Stimulated activated naive B cell treated with anti-CD40 and anti-IgM and Interleukin-4, amounts not matched to agents 10 μg/mL and 1 μg/mL and 100 μg/mL, for 72 hours (primary cell): Measurements from ENCODE around the gene GBP6.
"Not testable (repeated sequence)": the region's sequence is repeated elsewhere in the genome, so short reads cannot be mapped to it uniquely, and the experiment has no call there.

Experiments used
- ATAC-seq, 2 donors: fragments of 150-1000 bp; cut with Tn5 transposase; replicated peaks; 2 replicates each; pipeline ENCODE4 v1.10.0; 2021; ENCODE audit warnings: moderate library complexity in 1 of 2
- DNase-seq: peaks from one replicate; pipeline ENCODE4 v3.0.0; 2021
- H3K27ac Mint-ChIP-seq: one replicate; pipeline ENCODE4 v1.8.0; 2022; ENCODE audit warnings: mild to moderate bottlenecking, mixed read lengths
- H3K27me3 Mint-ChIP-seq, 2 donors: one replicate each; pipeline ENCODE4 v1.8.0; 2022; ENCODE audit warnings: mixed read lengths in 2 of 2
- H3K36me3 Mint-ChIP-seq, 2 donors: one replicate each; pipeline ENCODE4 v1.8.0; 2022; ENCODE audit warnings: mixed read lengths in 2 of 2, mild to moderate bottlenecking in 1 of 2
- H3K4me1 Mint-ChIP-seq, 2 donors: one replicate each; pipeline ENCODE4 v1.8.0; 2022; ENCODE audit warnings: mixed read lengths in 2 of 2, mild to moderate bottlenecking in 1 of 2
- H3K4me3 Mint-ChIP-seq, 2 donors: one replicate each; pipeline ENCODE4 v1.8.0; 2022; ENCODE audit warnings: mild to moderate bottlenecking in 2 of 2, mixed read lengths in 2 of 2, moderate library complexity in 1 of 2
- H3K9me3 Mint-ChIP-seq, 2 donors: one replicate each; pipeline ENCODE4 v1.8.0; 2022; ENCODE audit warnings: mixed read lengths in 2 of 2, mild to moderate bottlenecking in 1 of 2

GBP6 gene

DNA sequence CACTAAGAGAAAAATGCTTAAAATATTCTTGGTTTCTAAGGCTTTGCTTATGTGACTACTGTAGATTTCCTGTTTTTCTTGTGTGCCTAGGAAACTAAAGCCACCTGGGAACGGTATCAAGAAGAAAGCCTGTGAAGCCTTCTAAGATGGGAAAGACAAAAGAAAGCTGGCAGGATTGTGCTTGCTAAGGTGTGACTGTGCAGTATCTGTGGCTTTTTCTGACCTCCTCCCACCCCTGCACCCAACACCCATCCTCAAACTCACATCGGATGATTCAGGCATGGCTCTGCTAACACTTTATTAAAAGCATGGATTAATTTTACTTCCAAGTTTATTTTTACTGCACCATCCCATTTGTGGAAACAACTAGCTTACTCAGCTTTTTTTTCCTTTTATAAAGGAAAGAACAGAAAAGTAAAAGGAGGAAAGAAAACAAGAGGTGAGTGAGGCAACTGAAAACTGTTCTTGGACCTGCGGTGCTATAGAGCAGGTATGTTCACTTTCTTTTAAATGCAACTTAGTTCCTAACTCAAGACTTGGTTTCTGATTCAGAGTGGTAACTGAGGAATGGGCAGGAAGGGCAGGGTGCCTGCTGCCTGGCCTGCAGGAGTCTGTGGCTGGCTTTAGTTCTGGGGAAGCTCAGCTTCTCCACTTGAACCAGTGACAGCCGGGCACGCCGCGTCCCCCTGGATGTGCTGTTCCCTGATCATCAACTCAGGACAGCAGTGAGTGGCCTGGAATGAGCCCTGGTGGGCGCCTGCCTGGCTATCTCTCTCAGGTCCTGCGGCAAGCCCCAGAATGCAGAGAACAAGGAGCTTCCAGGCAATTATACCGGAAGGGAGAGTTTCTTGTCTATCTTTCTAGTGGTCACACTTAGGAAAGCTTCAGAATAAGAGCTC lies at the start of gene GBP6:
Gene GBP6 (plus strand): TSS at position 422 of the 899 bp plus-strand sequence. CDS start 4,493 bp downstream, outside the sequence.
- ATAC-seq (peak; percentile 27 to 34), DNase-seq (no peak)
- H3K27me3 Mint-ChIP-seq: no peaks in the 10 kb centered on the region
- no peak within 1 kb of the TSS for H3K4me3 Mint-ChIP-seq
- H3K4me1 Mint-ChIP-seq: peaks cover 4 to 13% of the 10 kb centered on the region in 2 donors
- H3K9me3 Mint-ChIP-seq: no peaks in the 10 kb centered on the region
- no peak within 1 kb of the TSS for H3K27ac Mint-ChIP-seq
- H3K36me3 Mint-ChIP-seq: no peaks in the 10 kb centered on the region

DNA sequence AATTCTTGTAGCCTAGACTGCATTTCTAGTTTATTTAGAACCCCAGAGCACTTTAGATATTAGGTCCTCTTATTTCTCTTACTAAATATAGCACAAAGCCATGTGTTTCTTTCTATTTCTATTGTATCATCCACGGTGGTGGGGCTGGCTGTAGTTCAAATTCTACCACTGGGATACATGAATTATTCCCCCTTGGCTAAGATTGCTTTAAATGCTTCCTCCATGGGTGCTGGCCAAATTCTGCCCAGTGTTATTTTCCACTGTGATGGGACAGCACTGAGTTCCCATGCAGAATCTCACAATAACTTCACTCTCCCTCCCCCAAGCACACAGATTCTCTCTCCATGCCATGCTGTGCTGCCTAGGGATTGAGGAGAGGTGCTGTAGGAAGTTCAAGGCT lies 41.5 kb upstream of the GBP6 start:
- Mint-ChIP-seq H3K36me3 (peaks cover 0 to 4% of the 10 kb centered on the region in 2 donors), H3K9me3 (peaks cover 16 to 19% of the 10 kb centered on the region in 2 donors), H3K4me3 (no peak overlapping the region), H3K27me3 (peaks cover 7 to 16% of the 10 kb centered on the region in 2 donors), H3K27ac (no peak overlapping the region), H3K4me1 (no peaks in the 10 kb centered on the region)
- ATAC-seq (no peak), DNase-seq (no peak)

DNA sequence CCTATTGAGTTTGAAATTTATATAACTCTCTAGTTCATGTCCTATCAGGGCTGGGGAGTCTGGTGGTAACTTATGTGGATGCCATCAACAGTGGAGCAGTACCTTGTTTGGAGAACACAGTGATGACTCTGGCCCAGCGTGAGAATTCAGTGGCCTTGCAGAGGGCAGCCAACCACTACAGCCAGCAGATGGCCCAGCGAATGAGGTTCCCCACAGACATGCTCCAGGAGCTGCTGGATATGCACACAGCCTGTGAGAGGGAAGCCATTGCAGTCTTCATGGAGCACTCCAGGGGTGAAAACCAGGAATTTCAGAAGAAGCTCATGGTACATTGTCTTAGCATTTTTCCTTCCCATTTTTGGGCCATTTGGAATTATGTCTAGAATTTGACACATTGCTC lies 32.0 kb upstream of the GBP6 start:
- ATAC-seq: no peak
- H3K27me3 Mint-ChIP-seq: no peaks in the 10 kb centered on the region
- no peak for DNase-seq
- H3K4me3 Mint-ChIP-seq: no peak overlapping the region
- peaks cover 0 to 4% of the 10 kb centered on the region in 2 donors for H3K36me3 Mint-ChIP-seq
- H3K4me1 Mint-ChIP-seq: no peaks in the 10 kb centered on the region
- H3K27ac Mint-ChIP-seq: no peak overlapping the region
- H3K9me3 Mint-ChIP-seq: peaks cover 4 to 9% of the 10 kb centered on the region in 2 donors

- H3K27ac Mint-ChIP-seq: no peak overlapping the region
- peaks cover 4 to 8% of the 10 kb centered on the region in 2 donors for H3K9me3 Mint-ChIP-seq
- no peak overlapping the region for H3K4me3 Mint-ChIP-seq
- DNase-seq: no peak
- no peaks in the 10 kb centered on the region for H3K4me1 Mint-ChIP-seq
- H3K27me3 Mint-ChIP-seq: no peaks in the 10 kb centered on the region
- no peak for ATAC-seq
- peaks cover 0 to 4% of the 10 kb centered on the region in 2 donors for H3K36me3 Mint-ChIP-seq
Measured at GRCh38 chr1:89332461-89332860, 31.4 kb upstream of the GBP6 start.

DNA sequence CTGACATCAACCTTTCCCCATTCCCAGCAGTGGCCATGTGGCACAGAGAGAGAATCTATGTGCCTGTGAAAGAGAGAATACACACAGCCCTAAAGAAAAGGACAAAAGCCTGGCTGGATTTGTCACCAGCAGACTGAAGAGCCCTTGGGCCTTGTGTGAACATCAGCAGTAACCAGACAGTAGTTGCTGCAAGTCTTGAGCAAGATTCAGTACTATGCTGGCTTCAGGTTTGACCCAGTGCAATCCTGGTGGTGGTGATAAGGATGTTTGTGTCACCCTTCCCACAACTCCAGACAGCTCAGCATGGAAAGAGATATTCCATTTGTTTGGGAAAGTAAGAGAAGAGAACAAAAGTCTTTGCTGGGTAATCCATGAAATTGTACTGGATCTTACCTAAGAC lies 28.4 kb upstream of the GBP6 start:
- no peak overlapping the region for H3K4me3 Mint-ChIP-seq
- H3K27me3 Mint-ChIP-seq: no peaks in the 10 kb centered on the region
- no peaks in the 10 kb centered on the region for H3K36me3 Mint-ChIP-seq
- ATAC-seq: no peak
- H3K4me1 Mint-ChIP-seq: no peaks in the 10 kb centered on the region
- H3K9me3 Mint-ChIP-seq: peaks cover 4 to 6% of the 10 kb centered on the region in 2 donors
- no peak overlapping the region for H3K27ac Mint-ChIP-seq
- DNase-seq: no peak

GRCh38 chr1:89337903-89338302 lies 26.0 kb upstream of the GBP6 start:
- Mint-ChIP-seq H3K9me3 (peaks cover 4 to 5% of the 10 kb centered on the region in 2 donors), H3K4me1 (no peaks in the 10 kb centered on the region), H3K4me3 (no peak overlapping the region), H3K36me3 (no peaks in the 10 kb centered on the region), H3K27me3 (no peaks in the 10 kb centered on the region), H3K27ac (no peak overlapping the region)
- no peak for DNase-seq
- no peak for ATAC-seq

DNA sequence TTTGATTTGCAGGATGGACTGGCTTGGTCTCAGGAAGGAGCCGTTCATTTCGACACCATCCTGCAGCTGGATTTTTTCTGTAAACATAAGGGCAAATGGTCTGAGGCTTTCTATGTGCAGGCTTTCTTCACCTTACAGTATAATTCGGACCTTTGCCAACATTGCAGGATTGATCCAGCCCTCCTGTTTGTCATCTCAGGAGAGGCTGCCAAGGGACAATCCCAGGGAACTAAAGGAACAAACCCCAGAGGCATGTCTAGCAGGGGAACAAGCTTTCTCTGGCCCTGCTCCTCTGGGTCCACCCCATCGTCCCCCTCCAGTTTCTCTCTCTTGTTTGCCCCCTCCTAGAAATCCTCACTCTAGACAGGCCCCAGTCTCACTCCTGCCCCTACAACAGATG lies 24.8 kb upstream of the GBP6 start:
- ATAC-seq (no peak), DNase-seq (no peak)
- Mint-ChIP-seq H3K4me3 (no peak overlapping the region), H3K36me3 (no peaks in the 10 kb centered on the region), H3K4me1 (no peaks in the 10 kb centered on the region), H3K27ac (no peak overlapping the region), H3K9me3 (peaks cover 4 to 5% of the 10 kb centered on the region in 2 donors), H3K27me3 (no peaks in the 10 kb centered on the region)

DNA sequence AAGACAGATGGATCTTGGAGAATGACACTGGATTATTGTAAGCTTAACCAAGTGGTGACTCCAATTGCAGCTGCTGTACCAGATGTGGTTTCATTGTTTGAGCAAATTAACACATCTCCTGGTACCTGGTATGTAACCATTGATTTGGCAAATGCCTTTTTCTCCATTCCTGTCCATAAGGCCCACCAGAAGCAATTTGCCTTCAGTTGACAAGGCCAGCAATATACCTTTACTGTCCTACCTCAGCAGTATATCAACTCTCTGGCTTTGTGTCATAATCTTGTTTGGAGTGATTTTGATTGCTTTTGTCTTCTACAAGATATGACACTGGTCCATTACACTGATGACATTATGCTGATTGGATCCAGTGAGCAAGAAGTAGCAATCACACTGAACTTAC lies 18.4 kb upstream of the GBP6 start:
- not testable (repeated sequence) for H3K27me3 Mint-ChIP-seq

GRCh38 chr1:89347296-89347695 lies 16.6 kb upstream of the GBP6 start:
- no peaks in the 10 kb centered on the region for H3K36me3 Mint-ChIP-seq
- no peaks in the 10 kb centered on the region for H3K27me3 Mint-ChIP-seq
- H3K27ac Mint-ChIP-seq: no peak overlapping the region
- H3K4me1 Mint-ChIP-seq: no peaks in the 10 kb centered on the region
- no peaks in the 10 kb centered on the region for H3K9me3 Mint-ChIP-seq
- ATAC-seq: no peak
- H3K4me3 Mint-ChIP-seq: no peak overlapping the region
- DNase-seq: no peak

More for the DNA sequence above, 18.4 kb upstream of the GBP6 start:
- not testable (repeated sequence) for H3K9me3 Mint-ChIP-seq, H3K27ac Mint-ChIP-seq, H3K4me1 Mint-ChIP-seq, H3K4me3 Mint-ChIP-seq, ATAC-seq, DNase-seq, H3K36me3 Mint-ChIP-seq

GRCh38 chr1:89350298-89350697 lies 13.6 kb upstream of the GBP6 start:
- no peak overlapping the region for H3K27ac Mint-ChIP-seq
- no peak overlapping the region for H3K4me3 Mint-ChIP-seq
- no peak for ATAC-seq
- H3K4me1 Mint-ChIP-seq: peaks cover 2 to 10% of the 10 kb centered on the region in 2 donors
- H3K36me3 Mint-ChIP-seq: no peaks in the 10 kb centered on the region
- no peaks in the 10 kb centered on the region for H3K27me3 Mint-ChIP-seq
- DNase-seq: no peak
- H3K9me3 Mint-ChIP-seq: no peaks in the 10 kb centered on the region

DNA sequence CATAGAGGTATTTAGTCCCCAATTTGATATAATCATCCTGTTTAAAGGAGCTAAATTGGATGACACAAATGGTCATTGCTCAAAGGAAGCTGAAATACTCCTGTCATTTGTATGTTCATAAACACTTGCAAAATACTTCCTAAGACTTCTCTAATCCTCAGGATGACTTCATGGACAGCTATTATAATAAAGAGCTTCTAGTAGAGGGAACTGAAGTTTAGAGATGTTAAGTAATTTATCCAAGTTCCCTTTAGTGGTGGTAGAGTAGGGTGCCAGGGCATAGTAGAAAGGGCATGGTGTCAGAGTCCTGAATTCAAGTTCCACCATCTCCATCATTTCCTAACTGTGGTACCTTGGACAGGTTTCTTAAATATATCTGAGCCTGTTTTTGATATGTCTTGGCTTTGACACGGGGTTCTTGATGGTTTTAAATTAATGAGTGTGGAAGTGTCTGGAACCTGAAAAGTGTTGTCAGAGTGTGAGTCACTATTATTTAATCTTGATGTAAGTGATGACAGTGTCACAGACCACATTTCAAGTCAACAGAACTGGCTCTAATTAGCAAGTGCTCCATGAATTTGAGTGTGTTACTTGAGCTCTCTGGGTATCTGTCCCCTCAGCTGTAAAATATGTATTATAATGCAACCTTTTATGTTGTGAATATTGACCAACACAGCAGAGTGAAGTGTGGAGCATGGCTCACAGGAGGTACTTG lies 12.1 kb upstream of the GBP6 start:
- H3K4me3 Mint-ChIP-seq: no peak overlapping the region
- no peak for ATAC-seq
- no peaks in the 10 kb centered on the region for H3K36me3 Mint-ChIP-seq

DNA sequence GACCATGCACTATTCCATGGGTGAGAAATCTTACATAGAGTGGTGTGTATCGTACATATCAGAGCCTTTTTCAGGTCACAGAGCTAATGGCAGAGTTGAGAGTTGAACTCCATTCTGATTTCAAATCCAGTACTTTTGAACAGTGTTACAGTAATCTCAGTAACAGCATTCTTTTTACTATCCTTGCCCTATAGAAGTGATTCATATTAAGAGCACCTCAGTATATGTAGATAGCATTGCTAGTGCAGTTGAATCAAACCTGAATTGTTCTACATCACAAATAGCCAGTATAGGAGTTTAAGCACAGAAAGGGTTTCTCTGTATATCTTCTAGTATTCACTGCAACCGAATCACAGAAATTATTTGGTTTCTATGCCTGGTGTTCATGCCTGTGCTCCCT lies 11.4 kb upstream of the GBP6 start:
- Mint-ChIP-seq H3K4me1 (peaks cover 6 to 21% of the 10 kb centered on the region in 2 donors), H3K4me3 (no peak overlapping the region), H3K27ac (no peak overlapping the region), H3K9me3 (no peaks in the 10 kb centered on the region), H3K27me3 (no peaks in the 10 kb centered on the region), H3K36me3 (no peaks in the 10 kb centered on the region)
- no peak for ATAC-seq
- no peak for DNase-seq

More for the DNA sequence above, 12.1 kb upstream of the GBP6 start:
- no peaks in the 10 kb centered on the region for H3K27me3 Mint-ChIP-seq
- no peak overlapping the region for H3K27ac Mint-ChIP-seq
- DNase-seq: no peak
- peaks cover 2 to 15% of the 10 kb centered on the region in 2 donors for H3K4me1 Mint-ChIP-seq
- no peaks in the 10 kb centered on the region for H3K9me3 Mint-ChIP-seq

DNA sequence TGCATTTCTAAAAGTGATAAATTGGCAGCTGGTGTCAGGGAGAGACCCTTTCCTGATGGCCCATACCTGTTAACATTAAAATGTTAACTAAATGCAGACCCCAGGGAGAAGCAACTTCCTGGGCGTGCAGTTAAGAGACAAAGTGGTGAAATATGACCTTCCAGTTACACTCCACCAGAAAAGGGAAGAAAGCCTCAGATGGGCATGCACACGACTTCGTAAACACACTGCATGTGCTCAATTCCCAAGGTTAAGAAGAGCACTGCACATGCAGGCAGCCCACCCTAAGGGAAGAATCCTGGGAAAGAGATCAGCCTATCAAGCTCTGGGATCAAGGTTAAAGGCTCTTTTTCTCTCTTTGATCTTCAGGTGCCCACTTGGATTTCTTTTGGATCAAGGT lies 9.7 kb upstream of the GBP6 start:
- no peak overlapping the region for H3K4me3 Mint-ChIP-seq
- no peak overlapping the region for H3K27ac Mint-ChIP-seq
- H3K4me1 Mint-ChIP-seq: peaks cover 10 to 29% of the 10 kb centered on the region in 2 donors
- H3K27me3 Mint-ChIP-seq: no peaks in the 10 kb centered on the region
- DNase-seq (no peak), ATAC-seq (no peak)
- no peaks in the 10 kb centered on the region for H3K36me3 Mint-ChIP-seq
- H3K9me3 Mint-ChIP-seq: no peaks in the 10 kb centered on the region

- no peak for DNase-seq
- ATAC-seq: no peak
- Mint-ChIP-seq H3K36me3 (no peaks in the 10 kb centered on the region), H3K27me3 (no peaks in the 10 kb centered on the region), H3K4me1 (peaks cover 10 to 29% of the 10 kb centered on the region in 2 donors), H3K4me3 (no peak overlapping the region), H3K9me3 (no peaks in the 10 kb centered on the region), H3K27ac (no peak overlapping the region)
Measured at GRCh38 chr1:89355056-89355455, 8.8 kb upstream of the GBP6 start.
